ENCODE data around the gene COX19. TPM values are rescaled to one million over a fixed set of nuclear protein-coding genes. Genes with fewer than 3 reads are reported as not detected.
A peak's percentile ranks its signal among the peaks of the same experiment; 100 is the strongest.

COX19 gene
- total and polyA plus RNA-seq, 10 donors: 7.1 to 29.1 (median 15.2) TPM

DNA sequence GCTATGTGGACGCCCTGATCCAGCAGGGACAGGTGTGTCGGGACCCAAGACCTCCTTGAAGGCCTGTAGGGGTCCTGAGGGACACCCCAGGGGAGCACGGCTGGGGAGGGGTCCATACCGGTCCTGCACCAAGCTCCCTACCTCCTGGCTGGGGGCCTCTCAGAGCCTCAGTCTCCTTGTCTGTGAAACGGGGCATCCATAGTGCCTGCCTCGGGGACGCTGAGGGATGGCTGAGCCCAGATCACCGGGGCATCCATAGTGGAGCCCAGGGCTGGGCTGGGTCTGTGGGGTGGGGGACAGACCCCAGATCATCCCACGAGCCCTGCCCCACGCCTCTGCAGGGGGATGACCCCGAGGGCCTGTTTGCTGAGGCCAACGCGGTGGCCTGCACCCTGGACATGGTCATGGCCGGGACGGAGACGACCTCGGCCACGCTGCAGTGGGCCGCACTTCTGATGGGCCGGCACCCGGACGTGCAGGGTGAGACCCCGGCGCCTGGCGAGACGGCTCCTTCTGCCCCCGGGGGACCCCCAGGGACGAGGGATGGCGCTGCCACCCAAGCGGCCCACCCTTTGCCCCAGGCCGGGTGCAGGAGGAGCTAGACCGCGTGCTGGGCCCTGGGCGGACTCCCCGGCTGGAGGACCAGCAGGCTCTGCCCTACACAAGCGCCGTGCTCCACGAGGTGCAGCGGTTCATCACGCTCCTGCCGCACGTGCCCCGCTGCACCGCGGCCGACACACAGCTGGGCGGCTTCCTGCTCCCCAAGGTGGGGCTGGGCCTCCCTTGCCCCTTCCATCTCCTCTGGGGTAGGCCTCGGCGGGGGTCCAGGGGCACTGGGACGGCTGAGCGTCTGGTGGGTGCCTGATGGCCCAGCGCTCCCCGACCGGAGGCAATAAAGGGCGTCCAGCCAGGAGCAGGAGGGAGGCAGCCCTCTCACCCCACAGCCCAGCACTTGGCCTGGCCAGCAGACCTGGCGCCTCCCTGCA is 11.7 kb upstream of the COX19 start:
- no peaks in the 10 kb centered on the region for H3K36me3 ChIP-seq
- H3K27ac ChIP-seq: peak overlapping the region in 5 of 8 donors; percentile 24 to 69 (median 57)
- intact Hi-C loops (cut with DNase I; ENCODE audit: low total_unique reads): no loop called here
- DNase-seq: no peak
- H3K9me3 ChIP-seq: no peaks in the 10 kb centered on the region
- peaks cover 0 to 37% (median 21%) of the 10 kb centered on the region in 6 donors for H3K4me1 ChIP-seq
- H3K27me3 ChIP-seq (replicated peaks in 1 of 7): peaks cover 0 to 73% (median 30%) of the 10 kb centered on the region in 7 donors
- peak overlapping the region in 1 of 8 donors; percentile 13 for H3K4me3 ChIP-seq
- WGBS, 5 donors: 85 to 94% (median 89%) methylated on average over 14 to 56 of the region's 56 CpGs
- TF ChIP-seq POLR2A (IDR thresholded peaks at IDR 0.05): no peak
- TF ChIP-seq POLR2AphosphoS5 (IDR thresholded peaks at IDR 0.05): peak in 1 of 3 donors; percentile 30

DNA sequence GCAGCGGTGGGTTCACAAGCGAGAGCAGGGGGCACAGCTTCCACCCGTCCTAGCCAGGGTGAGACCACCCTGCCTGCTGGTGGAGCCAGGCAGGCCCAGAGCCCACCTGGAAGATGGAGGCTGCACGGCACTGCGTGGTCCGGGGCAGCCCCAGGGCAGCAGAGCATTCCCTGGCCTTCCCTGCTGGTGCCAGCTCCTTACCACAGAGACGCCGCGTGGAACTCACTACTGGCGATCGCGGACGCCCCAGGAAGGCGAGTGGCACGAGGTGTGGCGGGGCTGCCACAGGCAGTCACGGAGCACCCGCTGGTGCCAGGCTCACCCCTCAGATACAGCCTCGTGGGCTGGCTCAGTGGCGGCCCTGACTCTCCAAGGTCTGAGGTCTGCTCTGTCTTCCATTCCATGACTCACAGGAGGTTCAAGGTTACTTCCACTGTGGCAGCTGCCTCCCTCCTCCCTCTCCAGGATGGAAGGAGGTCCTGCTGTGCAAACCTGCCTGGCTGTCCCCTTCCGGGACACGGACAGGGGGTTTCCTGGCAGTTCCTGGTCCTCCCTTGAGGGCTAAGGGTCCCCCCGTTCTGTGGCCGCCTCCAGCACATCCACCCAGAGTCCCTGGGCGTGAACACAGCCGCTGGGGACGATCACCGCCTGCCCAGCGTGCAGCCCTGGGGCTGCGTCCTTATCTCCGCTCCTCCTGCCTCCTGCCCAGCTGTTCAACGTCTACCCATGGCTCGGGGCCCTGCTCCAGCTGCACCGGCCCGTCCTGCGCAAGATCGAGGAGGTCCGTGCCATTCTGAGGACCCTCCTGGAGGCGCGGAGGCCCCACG is 10.8 kb upstream of the COX19 start:
- no peak for TF ChIP-seq POLR2A (IDR thresholded peaks at IDR 0.05)
- peak; percentile 56 to 63 (median 62) for TF ChIP-seq POLR2AphosphoS5 (IDR thresholded peaks at IDR 0.05)
- peak overlapping the region in 6 of 8 donors; percentile 26 to 69 (median 57) for H3K27ac ChIP-seq
- H3K27me3 ChIP-seq (replicated peaks in 1 of 7): peaks cover 0 to 71% (median 30%) of the 10 kb centered on the region in 7 donors
- H3K4me3 ChIP-seq: peak overlapping the region in 1 of 8 donors; percentile 13
- no peak for DNase-seq
- no peaks in the 10 kb centered on the region for H3K9me3 ChIP-seq
- no peaks in the 10 kb centered on the region for H3K36me3 ChIP-seq
- intact Hi-C loops (cut with DNase I; ENCODE audit: low total_unique reads): no loop called here
- H3K4me1 ChIP-seq: peaks cover 0 to 37% (median 21%) of the 10 kb centered on the region in 6 donors
- WGBS, 5 donors: 50 to 64% (median 56%) methylated on average over 21 to 41 of the region's 41 CpGs

DNA sequence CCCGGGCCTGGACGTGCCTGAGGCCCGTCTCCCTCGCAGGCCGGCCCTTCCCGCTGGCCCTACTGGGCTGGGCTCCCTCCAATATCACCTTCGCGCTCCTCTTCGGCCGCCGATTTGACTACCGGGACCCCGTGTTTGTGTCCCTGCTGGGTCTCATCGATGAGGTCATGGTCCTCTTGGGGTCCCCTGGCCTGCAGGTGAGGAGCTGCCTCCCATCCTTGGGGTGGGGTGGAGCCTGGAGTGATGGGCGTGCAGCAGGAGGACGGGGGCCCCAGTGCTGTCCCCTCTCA is 9.7 kb upstream of the COX19 start:
- H3K36me3 ChIP-seq: no peaks in the 10 kb centered on the region
- WGBS, 5 donors: 87 to 97% (median 90%) methylated on average over 8 to 16 of the region's 16 CpGs
- no peak for DNase-seq
- TF ChIP-seq POLR2AphosphoS5 (IDR thresholded peaks at IDR 0.05): no peak
- TF ChIP-seq POLR2A (IDR thresholded peaks at IDR 0.05): no peak
- TF ChIP-seq, protein P1, sequence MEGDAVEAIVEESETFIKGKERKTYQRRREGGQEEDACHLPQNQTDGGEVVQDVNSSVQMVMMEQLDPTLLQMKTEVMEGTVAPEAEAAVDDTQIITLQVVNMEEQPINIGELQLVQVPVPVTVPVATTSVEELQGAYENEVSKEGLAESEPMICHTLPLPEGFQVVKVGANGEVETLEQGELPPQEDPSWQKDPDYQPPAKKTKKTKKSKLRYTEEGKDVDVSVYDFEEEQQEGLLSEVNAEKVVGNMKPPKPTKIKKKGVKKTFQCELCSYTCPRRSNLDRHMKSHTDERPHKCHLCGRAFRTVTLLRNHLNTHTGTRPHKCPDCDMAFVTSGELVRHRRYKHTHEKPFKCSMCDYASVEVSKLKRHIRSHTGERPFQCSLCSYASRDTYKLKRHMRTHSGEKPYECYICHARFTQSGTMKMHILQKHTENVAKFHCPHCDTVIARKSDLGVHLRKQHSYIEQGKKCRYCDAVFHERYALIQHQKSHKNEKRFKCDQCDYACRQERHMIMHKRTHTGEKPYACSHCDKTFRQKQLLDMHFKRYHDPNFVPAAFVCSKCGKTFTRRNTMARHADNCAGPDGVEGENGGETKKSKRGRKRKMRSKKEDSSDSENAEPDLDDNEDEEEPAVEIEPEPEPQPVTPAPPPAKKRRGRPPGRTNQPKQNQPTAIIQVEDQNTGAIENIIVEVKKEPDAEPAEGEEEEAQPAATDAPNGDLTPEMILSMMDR (IDR thresholded peaks at IDR 0.05 in 8 of 11, conservative IDR thresholded peaks at IDR 0.05 in 3 of 11): no peak
- peaks cover 0 to 37% (median 21%) of the 10 kb centered on the region in 6 donors for H3K4me1 ChIP-seq
- no peak overlapping the region for H3K27ac ChIP-seq
- H3K27me3 ChIP-seq (replicated peaks in 1 of 7): peaks cover 0 to 71% (median 30%) of the 10 kb centered on the region in 7 donors
- intact Hi-C loops (cut with DNase I; ENCODE audit: low total_unique reads): no loop called here
- H3K4me3 ChIP-seq: no peak overlapping the region
- no peaks in the 10 kb centered on the region for H3K9me3 ChIP-seq

DNA sequence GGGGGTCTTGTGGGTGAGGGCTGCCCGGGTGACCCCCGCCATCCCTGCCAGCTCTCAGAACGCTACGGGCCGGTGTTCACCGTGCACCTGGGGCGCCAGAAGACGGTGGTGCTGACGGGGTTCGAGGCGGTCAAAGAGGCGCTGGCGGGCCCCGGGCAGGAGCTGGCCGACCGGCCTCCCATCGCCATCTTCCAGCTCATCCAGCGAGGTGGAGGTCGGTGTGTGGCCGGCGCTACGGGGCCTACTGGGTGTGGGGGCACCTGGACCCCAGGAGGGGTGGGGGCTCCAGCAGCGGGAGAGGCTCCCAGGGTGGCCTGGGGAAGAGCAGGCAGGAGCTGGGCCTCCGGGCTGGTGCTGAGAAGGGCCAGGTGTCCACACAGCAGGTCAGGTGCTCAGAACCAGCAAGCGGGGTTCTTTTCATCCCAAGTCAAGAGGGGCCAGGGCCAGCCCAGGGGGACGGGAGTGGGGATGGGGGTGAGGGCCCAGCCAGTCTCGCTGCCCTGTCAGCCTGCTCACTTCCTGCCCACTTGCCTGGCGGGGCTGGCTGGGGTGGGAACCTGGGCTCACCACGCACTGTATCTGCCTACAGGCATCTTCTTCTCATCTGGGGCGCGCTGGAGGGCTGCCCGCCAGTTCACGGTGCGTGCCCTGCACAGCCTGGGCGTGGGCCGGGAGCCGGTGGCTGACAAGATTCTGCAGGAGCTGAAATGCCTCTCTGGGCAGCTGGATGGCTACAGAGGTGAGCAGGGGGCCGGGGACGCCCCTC is 9.2 kb upstream of the COX19 start:
- no peak overlapping the region for H3K4me3 ChIP-seq
- WGBS, 5 donors: 88 to 94% (median 89%) methylated on average over 30 to 39 of the region's 39 CpGs
- no peak for DNase-seq
- peaks cover 0 to 37% (median 21%) of the 10 kb centered on the region in 6 donors for H3K4me1 ChIP-seq
- H3K36me3 ChIP-seq: no peaks in the 10 kb centered on the region
- intact Hi-C loops (cut with DNase I; ENCODE audit: low total_unique reads): no loop called here
- no peak overlapping the region for H3K27ac ChIP-seq
- TF ChIP-seq POLR2AphosphoS5 (IDR thresholded peaks at IDR 0.05) (peak in 1 of 3 donors; percentile 5), POLR2A (IDR thresholded peaks at IDR 0.05) (no peak)
- TF ChIP-seq, protein P1 (IDR thresholded peaks at IDR 0.05 in 8 of 11, conservative IDR thresholded peaks at IDR 0.05 in 3 of 11): no peak
- H3K9me3 ChIP-seq: no peaks in the 10 kb centered on the region
- peaks cover 0 to 71% (median 30%) of the 10 kb centered on the region in 7 donors for H3K27me3 ChIP-seq (replicated peaks in 1 of 7)

Data from spleen (tissue), 11 donors.